ENCODE measurements around the gene NUDCD2.
A peak's percentile ranks its signal among the peaks of the same experiment; 100 is the strongest.
"Not testable (repeated sequence)": the region's sequence is repeated elsewhere in the genome, so short reads cannot be mapped to it uniquely, and the experiment has no call there.

Gene NUDCD2

DNA sequence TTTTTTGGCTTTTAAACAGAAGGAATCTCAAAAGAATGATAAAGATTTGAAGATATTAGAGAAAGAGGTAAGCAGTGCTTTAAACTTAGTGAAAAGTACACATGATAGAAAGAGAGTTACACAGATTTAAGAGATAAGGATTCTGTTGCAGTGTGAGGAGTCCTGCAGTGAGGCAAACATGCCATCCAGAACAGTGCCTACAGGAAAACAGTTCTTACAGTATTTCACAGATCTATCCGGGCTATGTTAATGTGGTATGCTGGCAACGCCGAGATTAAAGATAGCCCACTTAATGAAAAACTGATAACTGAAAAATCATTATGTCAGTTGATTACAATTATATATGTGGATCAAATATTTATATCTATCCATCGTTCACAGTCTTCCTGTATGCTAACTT is 7.8 kb upstream of the NUDCD2 start:
- DNase-seq (ENCODE audit: low read depth): no peak

DNA sequence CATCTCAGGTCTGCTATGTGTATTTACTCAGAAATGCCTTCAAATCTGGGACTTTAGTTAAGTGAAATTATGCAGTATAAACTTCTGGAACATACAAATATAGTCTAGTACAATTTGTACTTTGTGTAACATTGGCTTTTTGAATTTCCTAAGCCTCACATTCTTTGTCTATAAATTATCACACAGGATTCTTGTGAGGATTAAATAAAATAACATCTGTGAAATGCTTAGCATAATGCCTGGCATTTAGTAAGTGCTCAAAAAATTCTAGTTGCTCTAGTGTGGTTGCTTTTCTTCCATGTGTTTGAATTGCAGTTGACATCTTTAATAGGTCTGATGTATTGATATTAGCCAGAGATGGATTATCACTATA is 3.1 kb upstream of the NUDCD2 start:
- peak; percentile 83 for DNase-seq (ENCODE audit: low read depth)

DNA sequence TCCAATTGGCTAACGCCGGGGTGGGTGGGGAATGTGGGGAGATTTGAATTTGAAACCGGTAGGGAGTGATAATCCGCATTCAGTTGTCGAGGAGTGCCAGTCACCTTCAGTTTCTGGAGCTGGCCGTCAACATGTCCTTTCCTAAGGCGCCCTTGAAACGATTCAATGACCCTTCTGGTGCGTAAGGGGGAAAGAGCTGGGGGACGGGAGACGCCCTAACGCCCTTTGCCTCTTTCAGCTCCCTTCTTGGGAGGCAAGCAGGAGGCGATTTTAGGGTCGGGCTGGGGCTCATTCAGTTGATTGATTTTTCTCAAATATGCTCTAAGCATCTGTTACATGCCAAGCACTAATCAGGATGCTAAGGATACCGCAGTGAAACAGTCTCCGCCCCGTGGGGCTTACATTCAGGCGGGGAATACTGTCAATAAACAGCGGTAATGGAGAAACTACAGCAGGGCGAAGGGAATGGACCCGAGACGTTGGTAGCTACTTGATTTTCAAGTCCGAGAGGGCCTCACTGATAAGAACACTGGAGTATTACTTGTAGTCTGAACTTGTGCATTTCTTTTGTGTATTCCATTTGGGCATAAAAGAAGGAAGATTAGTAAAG is 765 bp upstream of the NUDCD2 start, which contains the start of gene HMMR:
Gene HMMR, plus strand, starts transcription at position 71 of the 610 bp plus-strand sequence. Its CDS starts 61 bp downstream, at position 132.
- peak; percentile 55 for DNase-seq (ENCODE audit: low read depth)

DNA sequence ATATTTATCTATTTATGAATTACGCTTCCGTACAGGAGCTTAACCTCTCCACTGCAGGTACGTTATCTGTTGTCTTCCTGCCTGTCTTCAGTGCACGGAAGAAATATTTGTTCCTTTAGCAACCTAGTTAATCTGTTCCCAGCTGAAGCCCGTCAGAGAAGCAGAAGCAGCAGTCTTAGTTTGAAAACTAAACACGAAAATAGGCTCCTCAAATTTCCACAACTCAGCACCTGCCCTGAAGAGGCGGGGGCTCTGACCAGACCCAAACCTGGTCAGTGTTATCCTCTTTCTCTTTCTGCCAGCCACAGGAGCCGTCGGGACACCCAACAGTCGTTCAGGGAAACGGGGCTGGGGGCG is 462 bp downstream of the NUDCD2 start:
- peak; percentile 21 for DNase-seq (ENCODE audit: low read depth)

DNA sequence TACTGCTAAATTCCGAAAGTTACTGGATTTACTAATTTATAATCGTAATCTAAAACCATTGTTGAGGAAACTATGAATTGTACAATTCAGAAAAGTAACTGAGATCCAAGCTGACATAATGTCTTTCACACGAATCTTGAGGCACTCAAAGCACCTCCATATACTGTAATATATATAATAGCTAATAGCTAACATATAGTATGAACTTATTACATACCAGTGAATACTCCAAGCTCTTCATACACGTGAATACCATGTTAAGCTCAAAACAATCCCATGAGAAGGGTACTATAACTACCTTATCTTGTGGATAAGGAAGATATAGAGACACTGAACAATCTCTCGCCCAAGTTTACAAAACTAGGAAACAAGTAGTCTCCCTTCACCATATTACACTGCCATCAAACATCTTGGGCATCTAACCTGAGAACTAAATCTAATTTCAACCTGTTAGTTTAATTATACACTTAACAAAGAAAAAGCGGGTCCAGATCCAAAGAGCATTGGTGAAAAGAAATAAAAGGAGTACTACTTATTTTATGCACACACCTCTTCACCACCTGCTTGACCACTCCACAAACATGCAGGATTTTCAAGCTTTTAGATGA is 1.0 kb downstream of the NUDCD2 start:
- peak; percentile 23 for DNase-seq (ENCODE audit: low read depth)

DNA sequence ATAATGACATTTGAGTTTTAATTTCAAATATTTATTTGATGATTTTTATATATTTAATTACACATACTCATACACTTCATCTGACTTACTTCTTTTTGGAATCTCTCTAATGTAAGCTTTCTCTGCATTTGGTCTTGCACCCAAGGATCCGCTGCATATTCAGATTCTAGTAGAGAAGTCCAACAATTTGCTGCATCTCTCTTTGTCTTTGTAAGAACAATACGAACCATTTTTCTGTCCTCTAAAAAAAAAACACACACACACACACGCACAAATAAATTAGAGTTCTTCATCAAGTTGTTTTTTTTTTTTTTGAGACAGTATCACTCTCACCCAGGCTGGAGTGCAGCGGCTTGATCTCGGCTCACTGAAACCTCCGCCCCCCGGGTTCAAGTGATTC is 3.1 kb downstream of the NUDCD2 start:
- DNase-seq (ENCODE audit: low read depth): no peak

DNA sequence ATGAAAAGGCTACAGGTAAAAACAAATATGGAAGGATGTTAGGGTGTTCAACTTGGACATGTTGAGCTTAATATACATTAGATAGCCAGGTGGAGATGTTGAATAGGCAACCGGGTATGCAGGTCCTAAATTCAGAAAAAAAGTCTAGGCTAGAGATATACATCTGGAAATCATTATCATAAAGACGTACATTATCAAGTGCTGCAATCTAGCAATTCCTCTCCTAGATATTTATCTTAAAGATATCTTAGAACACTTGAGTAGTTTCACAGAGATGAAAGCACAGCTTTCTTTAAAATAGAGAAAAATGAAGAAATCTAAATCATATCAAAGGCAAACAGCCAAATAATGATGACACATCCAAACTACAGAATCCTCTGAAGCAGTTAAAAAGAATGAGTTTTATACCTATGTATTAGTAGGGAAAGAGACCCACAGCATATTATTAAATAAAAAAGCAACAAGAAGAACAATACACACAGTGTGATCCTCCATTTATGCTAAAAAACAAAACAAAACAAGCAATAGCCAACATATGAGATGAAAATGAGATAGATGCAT is 3.8 kb downstream of the NUDCD2 start:
- DNase-seq (ENCODE audit: low read depth): no peak

DNA sequence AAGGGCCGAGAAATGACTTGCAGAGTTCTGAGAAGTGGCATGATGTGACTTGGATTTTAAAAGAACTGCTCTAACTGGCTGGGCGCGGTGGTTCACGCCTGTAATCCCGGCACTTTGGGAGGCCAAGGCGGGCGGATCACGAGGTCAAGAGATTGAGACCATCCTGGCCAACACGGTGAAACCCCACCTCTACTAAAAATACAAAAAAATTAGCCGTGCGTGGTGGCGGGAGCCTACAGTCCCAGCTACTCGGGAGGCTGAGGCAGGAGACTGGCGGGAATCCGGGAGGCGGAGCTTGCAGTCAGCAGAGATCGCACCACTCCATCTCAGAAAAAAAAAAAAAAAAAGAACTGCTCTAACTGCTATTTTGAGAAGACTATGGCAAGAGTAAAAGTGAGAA is 4.5 kb downstream of the NUDCD2 start:
- not testable (repeated sequence) for DNase-seq (ENCODE audit: low read depth)

DNA sequence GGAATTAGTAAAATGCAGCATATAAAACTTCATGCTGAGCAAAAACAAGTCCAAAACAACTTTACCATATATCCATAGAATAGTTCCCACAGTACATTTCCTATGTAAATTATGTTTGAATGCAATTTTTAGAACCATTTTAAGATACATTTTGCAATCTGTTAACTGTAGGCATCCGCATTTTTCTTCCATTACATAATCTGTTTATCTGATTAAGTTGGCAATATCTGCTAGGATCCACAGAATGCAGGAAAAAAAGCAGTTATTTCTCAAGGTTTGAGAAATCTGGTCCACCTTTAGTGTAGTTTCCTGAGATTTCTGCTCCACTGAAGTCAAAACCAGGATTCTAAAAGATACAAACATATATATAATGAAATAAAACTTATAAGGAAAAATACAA is 6.2 kb downstream of the NUDCD2 start:
- peak; percentile 81 for DNase-seq (ENCODE audit: low read depth)

DNA sequence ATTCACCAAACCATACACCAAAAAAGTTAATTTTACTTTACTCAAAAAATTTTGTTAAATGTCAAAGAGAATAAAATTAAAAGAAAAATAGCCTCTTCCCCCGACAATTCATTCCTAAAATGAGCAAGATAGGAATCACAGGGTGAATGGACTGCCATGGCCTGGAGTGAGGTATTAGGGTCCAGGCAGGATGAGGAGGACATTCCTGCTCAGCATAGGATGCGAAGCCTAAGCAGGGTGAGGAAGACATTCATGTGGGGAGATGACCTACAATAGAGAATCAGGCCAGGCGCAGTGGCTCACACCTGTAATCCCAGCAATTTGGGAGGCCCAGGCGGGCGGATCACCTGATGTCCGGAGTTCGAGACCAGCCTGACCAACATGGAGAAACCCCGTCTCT is 8.4 kb downstream of the NUDCD2 start:
- no peak for DNase-seq (ENCODE audit: low read depth)

DNA sequence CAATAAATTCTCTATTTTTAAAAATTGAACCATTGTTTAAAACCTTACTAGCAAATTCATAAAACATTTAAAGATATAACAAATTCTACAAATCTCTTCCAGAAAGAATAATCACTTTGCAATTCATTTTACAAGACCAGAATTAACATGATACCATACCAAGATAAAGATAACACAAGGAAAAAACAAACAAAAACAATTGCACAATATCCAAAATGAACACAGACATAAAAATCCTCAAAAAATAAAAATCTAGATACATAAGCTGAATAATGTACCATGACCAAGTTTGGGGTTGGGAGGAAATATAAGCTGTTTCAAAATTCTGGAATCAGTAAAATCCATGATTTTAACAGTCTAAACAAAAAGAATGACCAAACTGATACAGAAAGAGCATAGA is 11.4 kb downstream of the NUDCD2 start:
- no peak for DNase-seq (ENCODE audit: low read depth)

DNA sequence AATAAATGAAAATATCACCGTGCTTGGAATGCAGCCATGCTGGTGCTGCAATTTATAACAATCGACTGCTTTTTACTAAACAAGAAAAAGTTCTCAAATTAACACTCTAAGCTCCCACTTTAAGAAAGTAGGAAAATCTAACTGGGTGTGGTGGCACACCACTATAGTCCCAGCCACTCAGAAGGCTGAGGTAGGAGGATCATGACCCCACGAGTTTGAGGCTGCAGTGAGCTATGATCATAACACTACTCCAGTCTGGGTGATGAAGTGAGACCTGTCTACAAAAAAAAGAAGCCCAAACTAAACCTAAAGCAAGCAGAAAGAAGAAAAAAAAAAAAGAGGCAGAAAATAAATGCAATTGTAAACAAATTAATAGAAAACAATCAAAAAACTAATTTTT is 12.0 kb downstream of the NUDCD2 start:
- DNase-seq (ENCODE audit: low read depth): no peak

DNA sequence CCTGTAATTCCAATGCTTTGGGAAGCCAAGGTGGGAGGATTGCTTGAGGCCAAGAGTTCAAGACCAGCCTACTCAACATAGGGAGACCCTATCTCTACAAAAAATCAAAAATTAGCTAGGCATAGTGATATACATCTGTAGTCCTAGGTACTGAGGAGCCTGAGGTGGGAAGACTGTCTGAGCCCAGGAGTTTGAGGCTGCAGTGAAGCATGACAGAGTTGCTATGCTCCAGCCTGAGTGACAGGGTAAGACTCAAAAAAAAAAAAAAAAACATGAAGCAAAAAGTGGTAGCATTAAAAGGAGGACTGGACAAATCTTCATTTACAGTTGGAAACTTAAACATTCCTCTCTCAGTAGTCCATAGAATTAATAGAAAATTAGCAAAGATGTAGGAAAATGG is 12.7 kb downstream of the NUDCD2 start:
- no peak for DNase-seq (ENCODE audit: low read depth)

DNA sequence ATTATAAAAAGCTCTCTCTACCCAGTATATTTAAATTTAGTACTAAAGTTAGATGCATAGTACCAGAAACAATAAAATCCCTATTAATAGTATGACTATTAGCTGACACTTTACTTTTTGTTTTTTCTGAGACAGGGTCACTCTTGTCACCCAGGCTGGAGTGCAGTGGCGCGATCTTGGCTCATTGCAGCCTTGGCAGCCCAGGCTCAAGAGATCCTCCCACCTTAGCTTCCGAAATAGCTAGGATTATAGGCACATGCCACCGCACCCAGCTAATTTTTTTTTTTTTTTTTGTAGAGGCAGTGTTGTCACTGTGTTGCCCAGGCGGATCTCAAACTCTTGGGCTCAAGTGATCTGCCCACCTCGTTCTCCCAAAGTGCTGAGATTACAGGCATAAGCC is 14.6 kb downstream of the NUDCD2 start:
- no peak for DNase-seq (ENCODE audit: low read depth)

DNA sequence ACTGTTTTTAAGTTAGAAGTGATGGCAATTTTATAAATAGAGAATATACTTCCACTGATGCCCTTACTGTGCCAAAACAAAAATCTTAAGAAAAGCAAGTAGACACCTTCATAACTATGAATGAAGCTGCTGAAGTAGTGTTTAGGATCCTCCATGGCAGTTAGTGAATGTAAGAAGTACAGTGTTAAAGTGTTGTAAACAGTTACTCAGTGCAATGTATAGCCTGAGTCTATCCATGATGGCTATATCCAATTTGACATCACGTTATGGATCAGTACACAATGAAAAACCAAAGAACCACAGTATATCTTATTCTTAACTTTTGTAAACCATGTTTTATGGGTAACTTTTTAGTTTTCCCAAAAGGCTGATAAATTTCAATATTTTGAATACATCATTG is 15.4 kb downstream of the NUDCD2 start:
- no peak for DNase-seq (ENCODE audit: low read depth)

DNA sequence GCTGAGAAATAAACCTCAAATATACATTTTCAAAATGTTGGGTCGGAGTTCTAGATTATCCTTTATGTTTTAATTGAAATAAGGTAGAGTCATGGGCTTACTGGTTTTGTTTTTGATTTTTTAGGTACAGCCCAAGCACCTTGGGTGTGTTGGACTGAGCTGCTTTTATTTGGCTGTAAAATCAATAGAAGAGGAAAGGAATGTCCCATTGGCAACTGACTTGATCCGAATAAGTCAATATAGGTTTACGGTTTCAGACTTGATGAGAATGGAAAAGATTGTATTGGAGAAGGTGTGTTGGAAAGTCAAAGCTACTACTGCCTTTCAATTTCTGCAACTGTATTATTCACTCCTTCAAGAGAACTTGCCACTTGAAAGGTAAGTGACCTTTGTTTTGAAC is 18.9 kb downstream of the NUDCD2 start:
- no peak for DNase-seq (ENCODE audit: low read depth)

DNA sequence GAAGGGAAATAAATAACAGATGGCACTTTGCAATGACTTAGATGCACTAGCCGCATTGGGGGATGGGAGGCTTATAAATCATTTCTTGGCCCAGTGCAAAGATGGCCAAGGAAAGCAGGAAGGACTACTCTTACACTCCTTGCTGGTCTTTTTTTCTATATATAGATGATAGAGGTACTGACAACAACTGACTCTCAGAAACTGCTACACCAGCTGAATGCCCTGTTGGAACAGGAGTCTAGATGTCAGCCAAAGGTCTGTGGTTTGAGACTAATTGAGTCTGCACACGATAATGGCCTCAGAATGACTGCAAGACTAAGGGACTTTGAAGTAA is 20.8 kb downstream of the NUDCD2 start:
- peak; percentile 36 for DNase-seq (ENCODE audit: low read depth)

DNA sequence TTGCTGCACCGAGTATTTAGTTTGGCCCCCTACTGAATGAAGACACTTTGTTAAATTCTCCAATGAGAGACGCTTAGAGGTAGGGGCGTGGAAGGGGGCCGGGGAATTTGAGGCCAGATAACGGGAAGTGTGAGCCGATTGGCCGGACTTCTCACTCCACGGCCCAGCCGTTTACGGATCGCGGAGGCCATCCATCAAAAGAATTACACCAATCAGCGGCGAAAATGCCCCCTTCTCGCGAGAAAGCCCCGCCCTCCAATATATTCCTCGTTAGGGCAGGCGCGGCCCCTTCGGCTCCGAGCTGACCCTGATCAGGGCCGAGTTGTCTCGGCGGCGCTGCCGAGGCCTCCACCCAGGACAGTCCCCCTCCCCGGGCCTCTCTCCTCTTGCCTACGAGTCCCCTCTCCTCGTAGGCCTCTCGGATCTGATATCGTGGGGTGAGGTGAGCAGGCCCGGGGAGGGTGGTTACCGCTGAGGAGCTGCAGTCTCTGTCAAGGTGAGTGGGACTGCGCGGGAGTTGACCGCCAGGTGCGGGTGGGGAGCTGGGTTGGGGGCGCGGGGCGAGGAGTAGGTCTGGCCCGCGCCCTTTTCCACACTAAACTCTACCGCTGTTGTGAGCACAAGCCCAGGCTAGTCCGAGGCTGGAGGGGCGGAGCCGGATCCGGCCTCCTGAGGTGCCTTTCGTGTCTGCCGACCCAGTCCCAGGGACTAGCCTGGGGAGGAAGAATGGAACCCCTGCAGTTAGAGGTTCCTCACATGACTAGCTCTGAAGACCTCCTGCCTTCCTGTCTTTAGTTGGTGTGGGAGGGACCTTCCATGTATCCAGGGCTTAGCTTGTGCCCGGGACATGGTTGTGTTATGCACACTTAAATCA is 22.4 kb downstream of the NUDCD2 start, which contains the start of gene CCNG1:
Gene CCNG1, plus strand, starts transcription at position 287 of the 874 bp plus-strand sequence. CDS start 1,662 bp downstream, outside the sequence.
- peak; percentile 93 for DNase-seq (ENCODE audit: low read depth)

DNA sequence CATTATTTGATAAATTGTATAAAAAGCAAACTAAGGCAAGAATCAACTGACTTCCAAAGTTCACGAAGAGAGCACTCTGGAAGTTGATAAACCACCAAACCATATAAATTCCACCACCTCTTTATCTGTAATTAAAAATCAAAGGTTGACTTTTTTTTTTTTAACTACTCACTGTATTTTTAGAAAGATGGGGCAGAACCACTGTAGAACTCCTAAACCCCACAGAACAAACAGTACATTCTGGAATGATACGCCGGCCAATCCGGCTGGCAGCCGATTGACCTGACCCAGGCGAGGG is 22.9 kb downstream of the NUDCD2 start:
- no peak for DNase-seq (ENCODE audit: low read depth)

DNA sequence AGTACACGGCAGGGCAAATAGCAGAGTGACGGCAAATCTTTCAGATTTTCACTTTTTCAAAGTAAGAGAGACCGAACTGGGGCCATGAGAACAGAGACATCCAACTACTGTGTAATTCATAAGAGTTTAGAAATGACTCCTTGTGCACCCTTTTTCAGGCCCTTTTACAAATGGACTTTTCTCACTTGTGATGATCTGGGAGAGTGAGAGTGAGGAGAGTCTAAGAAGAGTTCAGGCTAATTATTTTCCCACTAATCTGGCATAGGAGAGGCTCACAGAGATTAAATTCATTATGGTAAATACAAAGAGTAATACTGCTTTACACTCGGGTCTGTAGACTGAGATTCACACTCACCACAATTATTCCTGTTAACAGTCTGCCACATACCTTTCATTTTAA is 23.4 kb downstream of the NUDCD2 start:
- DNase-seq (ENCODE audit: low read depth): no peak

DNA sequence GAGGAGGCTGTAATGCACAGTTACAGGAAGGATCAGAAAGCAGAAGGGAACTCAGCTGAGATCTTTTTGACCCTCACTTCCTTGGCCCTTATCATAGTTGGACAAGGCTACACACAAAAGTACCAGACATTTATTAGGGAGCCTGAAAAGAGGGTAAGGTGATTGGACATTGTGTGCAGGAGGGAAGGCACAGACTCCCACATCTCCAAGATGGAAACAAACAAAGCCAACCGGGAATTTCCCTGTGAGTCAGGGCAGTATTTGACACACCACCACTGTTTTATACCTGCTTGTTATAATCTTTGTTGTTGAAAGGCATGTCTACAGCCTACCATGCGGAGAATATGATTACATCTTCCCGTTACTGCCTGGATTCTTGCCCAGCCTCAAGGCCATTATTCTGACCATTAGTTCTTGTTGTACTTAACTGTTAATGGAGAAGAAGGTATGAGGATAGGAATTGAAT is 25.5 kb downstream of the NUDCD2 start:
- DNase-seq (ENCODE audit: low read depth): peak; percentile 68

DNA sequence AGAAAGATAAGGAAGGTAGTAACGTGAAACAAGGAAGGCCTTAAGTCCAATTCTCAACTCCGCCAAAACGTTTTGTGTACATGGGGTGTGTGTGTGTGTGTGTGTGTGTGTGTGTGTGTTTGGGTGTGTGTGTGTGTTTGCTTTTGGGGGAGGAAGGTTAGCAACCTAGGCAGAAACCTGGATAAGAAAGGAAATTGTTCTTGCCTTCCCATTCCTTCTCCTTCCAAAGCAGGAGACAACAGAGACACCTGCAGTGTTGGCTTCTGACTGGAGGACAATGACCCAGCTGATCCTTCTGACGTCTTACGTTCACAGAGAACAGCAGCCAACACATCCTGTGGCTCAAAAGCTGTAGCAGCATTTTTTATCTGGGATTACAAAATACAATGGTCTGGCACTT is 26.6 kb downstream of the NUDCD2 start:
- no peak for DNase-seq (ENCODE audit: low read depth)

DNA sequence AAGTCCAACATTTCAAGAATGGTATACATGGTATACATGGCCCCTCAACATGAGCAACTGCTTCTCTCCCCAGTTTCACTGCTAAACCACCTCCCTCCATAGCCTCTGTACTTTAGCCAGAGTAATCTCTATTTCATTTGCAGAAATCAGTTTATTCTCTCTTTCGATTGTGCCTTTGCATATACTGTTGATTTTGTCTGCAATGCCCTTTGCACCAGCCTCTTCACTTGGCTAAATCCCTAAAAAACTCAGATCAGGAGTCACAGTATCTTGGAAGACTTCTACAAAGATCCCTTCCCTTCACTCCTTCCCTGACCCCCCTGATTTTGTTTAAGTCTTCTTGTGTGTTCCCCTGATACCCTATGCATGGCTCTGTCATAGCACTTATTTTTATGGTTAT is 27.4 kb downstream of the NUDCD2 start:
- no peak for DNase-seq (ENCODE audit: low read depth)

Measured in amniotic epithelial cell (primary cell).